H9 (cell line): Measurements from ENCODE around the gene TBC1D5. TPM values are rescaled to one million over a fixed set of nuclear protein-coding genes. Genes with fewer than 3 reads are reported as not detected.
A peak's percentile ranks its signal among the peaks of the same experiment; 100 is the strongest.
"Not testable (repeated sequence)": the region's sequence is repeated elsewhere in the genome, so short reads cannot be mapped to it uniquely, and the experiment has no call there.

Experiments used
- DNase-seq: peaks from one replicate; pipeline ENCODE4 v3.0.0-alpha.2; 2017
- H2AFZ ChIP-seq: one replicate; pipeline ENCODE4 v1.6.1; 2013; ENCODE audit warnings: mild to moderate bottlenecking, low read length, control low read depth, moderate library complexity
- H2AK5ac ChIP-seq: 2 replicates; pipeline ENCODE4 v1.6.1; 2013; ENCODE audit warnings: low read length, control low read depth, mixed read lengths; ENCODE audit not compliant: insufficient read length
- H2BK120ac ChIP-seq: one replicate; pipeline ENCODE4 v1.6.1; 2013; ENCODE audit warnings: low read depth, mild to moderate bottlenecking, low read length, control low read depth, inconsistent platforms; ENCODE audit not compliant: poor library complexity, severe bottlenecking
- H2BK12ac ChIP-seq: 2 replicates; pipeline ENCODE4 v1.6.1; 2013; ENCODE audit warnings: low read length, control low read depth, mixed read lengths, low read depth; ENCODE audit not compliant: insufficient read length
- H2BK15ac ChIP-seq: 2 replicates; pipeline ENCODE4 v1.6.1; 2013; ENCODE audit warnings: low read depth, low read length, control low read depth
- H2BK20ac ChIP-seq: one replicate; pipeline ENCODE4 v1.6.1; 2013; ENCODE audit warnings: low read depth, mild to moderate bottlenecking, low read length, control low read depth, inconsistent platforms; ENCODE audit not compliant: poor library complexity, severe bottlenecking
- H2BK5ac ChIP-seq: 2 replicates; pipeline ENCODE4 v1.6.1; 2013; ENCODE audit warnings: low read length, control low read depth, mixed read lengths; ENCODE audit not compliant: insufficient read length
- H3K14ac ChIP-seq: 2 replicates; pipeline ENCODE4 v1.6.1; 2013; ENCODE audit warnings: low read length, control low read depth; ENCODE audit not compliant: insufficient read depth
- H3K18ac ChIP-seq: 2 replicates; pipeline ENCODE4 v1.6.1; 2013; ENCODE audit warnings: low read depth, mild to moderate bottlenecking, mixed read lengths, low read length, control low read depth; ENCODE audit not compliant: insufficient read length
- H3K23ac ChIP-seq: 2 replicates; pipeline ENCODE4 v1.6.1; 2013; ENCODE audit warnings: low read length, control low read depth, mixed read lengths, low read depth; ENCODE audit not compliant: insufficient read length
- H3K23me2 ChIP-seq: 2 replicates; pipeline ENCODE4 v1.6.1; 2013; ENCODE audit warnings: low read depth, mild to moderate bottlenecking, mixed read lengths, low read length, control low read depth; ENCODE audit not compliant: insufficient read length, poor library complexity, severe bottlenecking
- H3K27ac ChIP-seq: 2 replicates; pipeline ENCODE4 v1.5.1; 2013; ENCODE audit warnings: low read length, control low read depth, mixed read lengths, low read depth; ENCODE audit not compliant: insufficient read length
- H3K27me3 ChIP-seq: 2 replicates; pipeline ENCODE4 v1.6.1; 2013; ENCODE audit warnings: low read length, control low read depth, inconsistent platforms; ENCODE audit not compliant: insufficient read depth
- H3K4ac ChIP-seq: 2 replicates; pipeline ENCODE4 v1.6.1; 2013; ENCODE audit warnings: low read depth, mild to moderate bottlenecking, control low read depth, inconsistent platforms, low read length, moderate library complexity
- H3K4me1 ChIP-seq: 2 replicates; pipeline ENCODE4 v1.6.1; 2013; ENCODE audit warnings: low read length, control low read depth, inconsistent platforms; ENCODE audit not compliant: insufficient read depth
- H3K4me2 ChIP-seq: 2 replicates; pipeline ENCODE4 v1.6.1; 2013; ENCODE audit warnings: low read length, control low read depth, mixed read lengths; ENCODE audit not compliant: insufficient read length, insufficient read depth
- H3K56ac ChIP-seq: 2 replicates; pipeline ENCODE4 v1.6.1; 2013; ENCODE audit warnings: low read depth, mild to moderate bottlenecking, mixed read lengths, low read length, control low read depth; ENCODE audit not compliant: insufficient read length
- H3K79me1 ChIP-seq: 2 replicates; pipeline ENCODE4 v1.6.1; 2013; ENCODE audit warnings: low read depth, mild to moderate bottlenecking, moderate library complexity, low read length, control low read depth, inconsistent platforms; ENCODE audit not compliant: insufficient read depth, poor library complexity, severe bottlenecking
- H3K79me2 ChIP-seq: 2 replicates; pipeline ENCODE4 v1.6.1; 2013; ENCODE audit warnings: low read length, control low read depth, inconsistent platforms; ENCODE audit not compliant: insufficient read depth
- H3K9ac ChIP-seq: 2 replicates; pipeline ENCODE4 v1.6.1; 2013; ENCODE audit warnings: low read length, control low read depth, mixed read lengths; ENCODE audit not compliant: insufficient read length; ENCODE audit errors: extremely low read depth
- H3K9me3 ChIP-seq: one replicate; pipeline ENCODE4 v1.6.1; 2013; ENCODE audit warnings: low read depth, low read length, inconsistent platforms; ENCODE audit not compliant: control insufficient read depth
- H3T11ph ChIP-seq: one replicate; pipeline ENCODE4 v1.6.1; 2013; ENCODE audit warnings: mild to moderate bottlenecking, low read length, control low read depth, inconsistent platforms
- H4K20me1 ChIP-seq: one replicate; pipeline ENCODE4 v1.6.1; 2013; ENCODE audit not compliant: control insufficient read depth, insufficient read length, insufficient read depth
- H4K5ac ChIP-seq: 2 replicates; pipeline ENCODE4 v1.6.1; 2013; ENCODE audit warnings: low read depth, mild to moderate bottlenecking, mixed read lengths, low read length, control low read depth; ENCODE audit not compliant: insufficient read length
- H4K8ac ChIP-seq: replicated peaks from 2 replicates; pipeline ENCODE4 v1.6.1; 2013; ENCODE audit warnings: low read length, control low read depth, mixed read lengths, low read depth; ENCODE audit not compliant: insufficient read length
- H4K91ac ChIP-seq: 2 replicates; pipeline ENCODE4 v1.6.1; 2013; ENCODE audit warnings: low read depth, mild to moderate bottlenecking, moderate library complexity, mixed read lengths, low read length, control low read depth; ENCODE audit not compliant: insufficient read length
- H3K27ac Mint-ChIP-seq, 3 experiments: 2 replicates in 2 of 3; 3 replicates in 1 of 3; pipeline ENCODE4 v1.8.0; 2020 to 2021; ENCODE audit warnings: mixed read lengths in 3 of 3, mild to moderate bottlenecking in 1 of 3, moderate library complexity in 1 of 3
- H3K27me3 Mint-ChIP-seq: 2 replicates; pipeline ENCODE4 v1.8.0; 2021; ENCODE audit warnings: low read depth, mild to moderate bottlenecking, moderate library complexity, mixed read lengths
- H3K36me3 Mint-ChIP-seq, 3 experiments: 2 replicates in 2 of 3; 3 replicates in 1 of 3; pipeline ENCODE4 v1.8.0; 2020 to 2021; ENCODE audit warnings: low read depth in 3 of 3, mixed read lengths in 3 of 3; ENCODE audit not compliant: insufficient read depth in 1 of 3
- H3K4me1 Mint-ChIP-seq, 2 experiments: 2 replicates each; pipeline ENCODE4 v1.8.0; 2020; ENCODE audit warnings: mixed read lengths in 2 of 2
- H3K4me3 Mint-ChIP-seq, 2 experiments: 2 replicates in 1 of 2; 3 replicates in 1 of 2; pipeline ENCODE4 v1.8.0; 2020 to 2021; ENCODE audit warnings: mild to moderate bottlenecking in 2 of 2, mixed read lengths in 2 of 2, moderate library complexity in 1 of 2
- H3K9me3 Mint-ChIP-seq, 2 experiments: 2 replicates in 1 of 2; 3 replicates in 1 of 2; pipeline ENCODE4 v1.8.0; 2020; ENCODE audit warnings: mild to moderate bottlenecking in 2 of 2, mixed read lengths in 2 of 2, moderate library complexity in 1 of 2
- WGBS: extraction: QIAGEN DNeasy Blood & Tissue Kit; methylation state at CpG from one replicate; pipeline ENCODE4 v1.1.7; 2013; ENCODE audit warnings: missing lambda C conversion rate, low lambda C conversion rate, mixed read lengths; ENCODE audit not compliant: insufficient read length; ENCODE audit errors: extremely low coverage; 5-methylcytosine and 5-hydroxymethylcytosine counted together
- total RNA-seq: library from RNA; stranded (reverse); gene quantifications from 2 replicates; pipeline ENCODE4 v1.2.1, GENCODE V29; 2021

The TBC1D5 gene
- total RNA-seq, 1 experiment from 2014 or later, result 25.0 TPM

GRCh38 chr3:17699815-17700214 is 42.6 kb downstream of the TBC1D5 start:
- H3K23ac ChIP-seq, H3K4me1 ChIP-seq, H3K27ac Mint-ChIP-seq, H4K91ac ChIP-seq, H4K8ac ChIP-seq, H3K79me1 ChIP-seq, H4K5ac ChIP-seq, H3K4me1 Mint-ChIP-seq, H3K4ac ChIP-seq, H3K27me3 Mint-ChIP-seq, H3K9ac ChIP-seq, H2AK5ac ChIP-seq, H3K9me3 ChIP-seq, H3K27ac ChIP-seq, H3K18ac ChIP-seq, H2BK20ac ChIP-seq, H2BK120ac ChIP-seq, H3K14ac ChIP-seq, H2BK12ac ChIP-seq, H2AFZ ChIP-seq, H2BK5ac ChIP-seq, H3K23me2 ChIP-seq, DNase-seq, H3K27me3 ChIP-seq, H3K56ac ChIP-seq, H3K4me3 Mint-ChIP-seq, H4K20me1 ChIP-seq, H3K4me2 ChIP-seq, H3K79me2 ChIP-seq, H2BK15ac ChIP-seq, H3T11ph ChIP-seq: not testable (repeated sequence)
- Mint-ChIP-seq H3K36me3 (peaks cover 13 to 27% (median 14%) of the 10 kb centered on the region in 3 experiments), H3K9me3 (peaks cover 15% of the 10 kb centered on the region in 2 experiments)
- WGBS, result no CpG with 5 or more reads among the region's 2 CpGs

- not testable (repeated sequence) for H3K79me1 ChIP-seq, H3K4me3 Mint-ChIP-seq, H3K18ac ChIP-seq, H3K23me2 ChIP-seq, H3K56ac ChIP-seq, H3K4me1 ChIP-seq, H3K23ac ChIP-seq, H3K27me3 ChIP-seq, H4K5ac ChIP-seq, H2BK15ac ChIP-seq, H2BK120ac ChIP-seq, H2AK5ac ChIP-seq, H3K4ac ChIP-seq, H3K27ac ChIP-seq, H4K20me1 ChIP-seq, H2BK12ac ChIP-seq, H4K91ac ChIP-seq, H2BK20ac ChIP-seq, H3K27me3 Mint-ChIP-seq, H3K79me2 ChIP-seq, H3K4me1 Mint-ChIP-seq, H3K9me3 ChIP-seq, H3K4me2 ChIP-seq, H3K14ac ChIP-seq, H3K9ac ChIP-seq, H4K8ac ChIP-seq, H3T11ph ChIP-seq, H2AFZ ChIP-seq, H2BK5ac ChIP-seq, DNase-seq
- peaks cover 24 to 25% of the 10 kb centered on the region in 2 experiments for H3K9me3 Mint-ChIP-seq
- no CpG with 5 or more reads among the region's 2 CpGs for WGBS
- H3K36me3 Mint-ChIP-seq, result peaks cover 18 to 47% (median 22%) of the 10 kb centered on the region in 3 experiments
- peak overlapping the region in 1 of 3 experiments; percentile 31; a peak in 1 of 7 replicates for H3K27ac Mint-ChIP-seq
Measured at GRCh38 chr3:17695665-17696064, 46.8 kb downstream of the TBC1D5 start.
